NCI-H82 (cell line): Measurements from ENCODE around the gene ZSCAN20.

Experiments
- DNase-seq: peaks from one replicate; lab custom pipeline; 2025; lab: John Stamatoyannopoulos, UW

ZSCAN20 gene

GRCh38 chr1:33443705-33444180 lies 28.7 kb upstream of the ZSCAN20 start:
- no peak for DNase-seq

- no peak for DNase-seq
These were observed 27.3 kb upstream of the ZSCAN20 start for GRCh38 chr1:33445108-33445507.

GRCh38 chr1:33446590-33446989 lies 25.9 kb upstream of the ZSCAN20 start:
- no peak for DNase-seq

GRCh38 chr1:33454646-33455282 lies 17.7 kb upstream of the ZSCAN20 start:
- DNase-seq, result peak; percentile 32

- DNase-seq, result peak; percentile 90
These were observed 16.6 kb upstream of the ZSCAN20 start for GRCh38 chr1:33455539-33456501.

- DNase-seq, result no peak
These were observed 16.0 kb upstream of the ZSCAN20 start for GRCh38 chr1:33456502-33456886.

GRCh38 chr1:33459691-33460090 lies 12.8 kb upstream of the ZSCAN20 start:
- no peak for DNase-seq

GRCh38 chr1:33460144-33460543 lies 12.3 kb upstream of the ZSCAN20 start:
- DNase-seq, result no peak

- no peak for DNase-seq
These were observed 11.4 kb upstream of the ZSCAN20 start for GRCh38 chr1:33460947-33461629.

- DNase-seq, result no peak
These were observed 9.9 kb upstream of the ZSCAN20 start for GRCh38 chr1:33462405-33463164.

- no peak for DNase-seq
These were observed 7.9 kb upstream of the ZSCAN20 start for GRCh38 chr1:33464552-33464951.

GRCh38 chr1:33465316-33465715 lies 7.1 kb upstream of the ZSCAN20 start:
- no peak for DNase-seq

- DNase-seq, result no peak
These were observed 6.3 kb upstream of the ZSCAN20 start for GRCh38 chr1:33466159-33466558.

GRCh38 chr1:33468011-33468410 lies 4.4 kb upstream of the ZSCAN20 start:
- DNase-seq, result no peak

GRCh38 chr1:33468531-33468930 lies 3.9 kb upstream of the ZSCAN20 start:
- no peak for DNase-seq

- DNase-seq, result no peak
These were observed 3.5 kb upstream of the ZSCAN20 start for GRCh38 chr1:33468967-33469366.

GRCh38 chr1:33469691-33470090 lies 2.8 kb upstream of the ZSCAN20 start:
- no peak for DNase-seq

- DNase-seq, result peak; percentile 95
These were observed 1.9 kb upstream of the ZSCAN20 start for GRCh38 chr1:33470495-33471012.

- DNase-seq, result no peak
These were observed 1.0 kb upstream of the ZSCAN20 start for GRCh38 chr1:33471416-33471815.

- DNase-seq, result no peak
These were observed 1.5 kb downstream of the ZSCAN20 start for GRCh38 chr1:33473900-33474299.

GRCh38 chr1:33477451-33477850 lies 5.0 kb downstream of the ZSCAN20 start:
- DNase-seq, result no peak

- DNase-seq, result no peak
These were observed 10.0 kb downstream of the ZSCAN20 start for GRCh38 chr1:33482412-33482811.
